8988T (cell line): ENCODE measurements around the gene LAMC2.
A peak's percentile ranks its signal among the peaks of the same experiment; 100 is the strongest.
"Not testable (repeated sequence)": the region's sequence is repeated elsewhere in the genome, so short reads cannot be mapped to it uniquely, and the experiment has no call there.

ENCODE experiments used
- DNase-seq: peaks from one replicate; pipeline ENCODE4 v3.0.0; 2011

Gene LAMC2

DNA sequence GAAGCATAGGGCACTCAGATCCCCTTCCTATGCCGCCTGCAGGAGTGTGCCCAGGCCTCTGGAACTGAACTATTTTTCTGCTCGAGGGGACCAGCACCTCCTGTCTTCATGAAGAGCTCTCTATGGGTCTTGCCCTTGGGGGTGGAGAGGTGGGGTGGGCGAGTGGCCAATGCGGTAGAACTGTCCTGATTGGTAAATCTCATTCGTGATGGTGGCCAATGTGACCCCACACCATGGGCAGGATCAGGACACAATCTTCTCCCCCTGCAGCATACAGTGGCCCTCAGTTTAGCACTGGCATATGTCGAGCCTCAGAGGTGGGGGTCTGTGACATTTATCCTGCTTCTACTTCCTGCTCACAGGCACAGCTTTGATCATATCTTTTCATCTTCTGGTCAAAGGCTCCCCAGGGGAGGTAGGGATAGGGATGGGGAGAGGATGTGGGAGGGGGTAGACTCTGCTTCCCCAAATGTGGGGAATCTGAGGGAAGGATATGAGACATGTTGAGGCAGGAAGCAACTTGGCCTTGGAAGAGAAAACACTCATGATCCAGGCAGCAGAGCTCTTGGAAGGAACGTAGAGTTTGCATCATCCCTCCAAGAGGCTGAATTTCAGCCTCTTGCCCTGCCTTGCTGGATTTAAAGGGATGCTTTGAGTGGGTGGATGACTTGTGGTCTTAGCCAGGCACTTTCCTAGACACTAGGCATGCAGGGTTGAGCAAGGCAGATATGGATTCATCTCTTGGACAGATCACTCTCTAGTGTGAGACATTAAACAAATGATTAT is 81.8 kb downstream of the LAMC2 start:
- no peak for DNase-seq

DNA sequence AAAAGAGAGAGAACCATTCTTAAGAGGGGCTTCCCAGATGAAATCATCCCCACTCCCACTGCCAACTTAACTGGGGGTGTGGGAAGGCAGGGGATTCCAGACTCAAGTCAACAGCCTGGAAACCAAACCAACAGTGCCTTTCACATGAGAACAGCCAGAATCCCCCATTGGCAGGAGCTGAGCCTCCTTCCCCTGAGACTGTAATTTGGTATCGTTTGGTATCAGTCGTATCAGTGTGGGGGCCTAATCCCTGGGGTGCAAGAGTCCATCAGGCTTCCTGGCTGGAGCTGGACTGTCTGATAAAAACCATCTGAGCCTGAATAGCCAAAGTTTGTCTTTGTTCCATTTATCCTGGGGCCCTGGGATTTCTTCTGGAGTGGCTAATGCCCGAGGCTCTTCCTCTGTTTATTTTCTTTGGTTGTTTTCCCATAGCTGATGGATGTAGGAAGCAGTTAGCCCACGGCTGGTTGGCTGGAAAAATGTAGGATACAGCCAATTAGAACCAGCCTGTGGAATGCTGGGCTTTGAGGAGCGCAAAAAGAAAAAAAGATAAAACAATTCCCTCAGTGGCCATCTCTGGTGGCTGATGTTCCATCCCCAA is 84.6 kb downstream of the LAMC2 start:
- DNase-seq, result no peak

DNA sequence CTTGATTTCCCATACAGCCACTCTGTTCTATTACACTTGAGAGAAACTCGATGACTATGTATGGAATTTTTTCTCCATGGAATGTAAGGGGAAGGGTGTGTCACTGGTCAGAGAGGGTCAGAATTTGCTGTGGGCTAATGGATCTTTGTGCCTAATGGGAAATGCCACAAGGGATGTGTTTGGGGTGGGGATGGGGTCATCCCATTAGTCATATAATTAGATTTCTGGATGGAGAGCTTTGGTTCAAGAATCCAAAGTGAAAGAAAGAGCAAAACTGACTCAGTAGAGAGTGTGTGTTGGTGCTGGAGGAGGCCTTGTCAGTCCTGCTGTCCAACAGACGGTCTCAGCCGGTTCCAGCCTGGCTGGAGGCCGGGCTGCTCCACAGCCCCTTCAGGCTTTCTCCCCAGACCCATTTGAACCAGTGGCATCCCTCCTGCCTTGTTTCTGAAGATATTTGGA is 86.4 kb downstream of the LAMC2 start:
- peak; percentile 45 for DNase-seq

GRCh38 chr1:183273300-183273699 is 87.2 kb downstream of the LAMC2 start:
- DNase-seq, result no peak

DNA sequence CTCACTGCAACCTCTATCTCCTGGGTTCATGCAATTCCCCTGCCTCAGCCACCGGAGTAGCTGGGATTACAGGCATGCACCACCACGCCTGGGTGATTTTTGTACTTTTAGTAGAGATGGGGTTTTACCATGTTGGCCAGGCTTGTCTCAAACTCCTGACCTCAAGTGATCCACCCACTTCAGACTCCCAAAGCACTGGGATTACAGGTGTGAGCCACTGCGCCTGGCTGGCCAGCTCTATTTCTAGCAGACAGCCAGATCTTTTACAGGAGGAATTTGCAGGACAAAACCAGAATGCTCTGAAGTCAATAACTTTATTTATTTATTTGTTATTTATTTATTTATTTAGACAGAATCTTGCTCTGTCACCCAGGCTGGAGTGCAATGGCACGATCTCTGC is 87.9 kb downstream of the LAMC2 start:
- not testable (repeated sequence) for DNase-seq

DNA sequence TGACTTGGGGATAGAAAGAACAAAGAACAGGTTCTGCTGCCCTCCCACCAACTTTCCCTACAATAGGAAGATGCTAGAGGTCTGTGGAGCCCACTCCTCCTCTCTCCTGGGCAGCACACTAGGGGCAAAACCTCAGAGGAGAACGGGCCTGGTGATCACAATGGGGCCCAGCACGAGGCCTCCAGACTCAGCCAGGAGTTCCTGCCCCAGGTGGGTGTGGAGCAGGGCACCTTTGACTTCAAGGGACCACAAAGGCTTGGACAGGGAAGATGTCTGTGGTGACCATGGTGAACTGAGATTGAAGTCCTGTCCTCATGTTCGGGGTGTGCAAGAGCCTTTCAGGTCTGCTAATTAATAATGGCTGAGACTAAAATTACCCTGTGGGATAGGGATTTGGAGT is 88.8 kb downstream of the LAMC2 start:
- DNase-seq, result no peak

GRCh38 chr1:183275322-183275721 is 89.3 kb downstream of the LAMC2 start:
- no peak for DNase-seq

- DNase-seq, result no peak
Observed at GRCh38 chr1:183276386-183277080, 90.5 kb downstream of the LAMC2 start.

DNA sequence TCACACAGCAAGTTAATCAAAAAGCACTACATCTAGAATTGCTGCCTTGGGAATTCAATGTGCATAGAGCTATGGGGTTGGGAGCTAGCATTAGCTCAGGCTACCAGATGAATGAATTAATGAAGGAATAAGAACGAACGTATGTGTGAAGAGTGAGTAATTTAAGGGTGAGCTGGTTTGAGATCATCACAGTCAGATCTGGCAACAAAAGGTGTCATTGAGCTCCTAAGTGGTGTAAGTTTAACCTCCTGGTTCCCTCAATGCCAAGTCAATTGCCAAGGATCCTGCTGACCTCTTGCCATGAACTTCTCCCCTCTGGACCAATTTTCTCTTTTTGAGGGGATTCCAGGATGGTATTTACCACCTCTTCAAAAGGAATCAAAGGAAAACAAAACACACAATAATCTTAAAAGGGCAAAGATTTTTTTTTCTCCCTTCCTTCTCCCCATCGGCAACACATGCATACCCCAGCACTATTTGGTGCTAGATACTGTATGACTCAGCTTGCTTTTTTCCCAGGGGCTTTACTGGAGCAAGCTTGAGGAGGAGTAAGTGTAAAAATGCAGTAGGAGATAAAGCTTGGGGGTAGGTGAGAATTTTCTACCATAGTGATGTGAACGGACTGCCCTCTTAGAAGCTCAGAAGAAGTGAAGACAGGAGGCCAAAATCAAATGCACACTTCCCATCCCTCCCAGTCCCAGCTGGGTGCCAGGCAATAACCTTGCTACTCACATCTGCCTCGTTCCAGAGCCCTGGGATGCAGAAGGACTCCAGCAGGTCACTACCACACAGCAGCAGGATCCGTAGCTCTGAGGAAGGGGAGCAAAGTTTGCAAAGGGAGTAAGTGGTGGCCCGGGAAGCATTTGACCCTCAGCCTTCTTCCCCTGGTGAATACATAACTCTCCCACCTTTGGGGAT is 92.0 kb downstream of the LAMC2 start:
- DNase-seq, result no peak

DNA sequence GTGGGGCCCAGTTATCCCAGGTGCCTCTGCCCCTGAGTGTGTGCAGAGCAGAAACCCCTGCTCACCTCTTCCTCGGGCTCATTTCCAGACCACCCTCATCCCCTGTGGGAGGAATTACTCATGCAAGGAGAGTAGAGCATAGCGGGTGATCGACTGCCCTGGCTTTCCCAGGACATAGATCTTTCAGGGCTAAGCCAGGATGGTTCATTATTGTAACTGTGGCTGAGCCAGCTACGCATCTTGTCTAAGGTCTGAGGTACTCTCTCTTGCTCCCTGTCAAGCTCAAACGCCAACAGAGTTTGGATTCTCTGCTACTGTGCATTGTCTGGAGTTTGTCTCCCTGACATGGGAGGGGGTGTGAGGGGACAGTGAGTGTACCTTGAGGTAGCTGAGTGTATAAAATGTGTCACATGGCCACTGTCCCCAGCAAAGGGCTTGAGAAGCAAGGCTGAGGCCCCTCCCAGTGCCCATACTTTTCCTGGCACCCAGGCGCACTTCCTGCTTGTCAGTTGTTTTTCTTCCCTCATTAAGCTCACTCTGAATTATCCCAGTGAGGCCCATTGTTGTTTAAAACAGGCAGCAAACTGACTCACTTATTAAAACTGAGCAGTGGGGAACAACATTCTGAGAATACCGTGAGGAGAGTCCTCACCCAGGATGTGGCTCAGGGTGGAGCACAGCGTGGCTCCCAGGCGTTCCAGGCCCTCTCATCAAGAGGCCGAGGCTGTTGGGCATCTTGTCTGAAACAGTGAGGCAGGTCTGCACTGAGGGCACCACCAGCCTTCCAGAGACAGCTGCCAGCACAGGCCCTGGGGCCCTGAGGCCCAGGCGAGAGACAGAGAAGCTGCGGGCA is 92.9 kb downstream of the LAMC2 start:
- no peak for DNase-seq

- no peak for DNase-seq
Observed at GRCh38 chr1:183279835-183280234, 93.8 kb downstream of the LAMC2 start.

GRCh38 chr1:183281039-183281438 is 95.0 kb downstream of the LAMC2 start:
- no peak for DNase-seq

- DNase-seq, result peak; percentile 49
Observed at GRCh38 chr1:183281553-183282091, 95.6 kb downstream of the LAMC2 start.

- no peak for DNase-seq
Observed at GRCh38 chr1:183282101-183282855, 96.2 kb downstream of the LAMC2 start.

DNA sequence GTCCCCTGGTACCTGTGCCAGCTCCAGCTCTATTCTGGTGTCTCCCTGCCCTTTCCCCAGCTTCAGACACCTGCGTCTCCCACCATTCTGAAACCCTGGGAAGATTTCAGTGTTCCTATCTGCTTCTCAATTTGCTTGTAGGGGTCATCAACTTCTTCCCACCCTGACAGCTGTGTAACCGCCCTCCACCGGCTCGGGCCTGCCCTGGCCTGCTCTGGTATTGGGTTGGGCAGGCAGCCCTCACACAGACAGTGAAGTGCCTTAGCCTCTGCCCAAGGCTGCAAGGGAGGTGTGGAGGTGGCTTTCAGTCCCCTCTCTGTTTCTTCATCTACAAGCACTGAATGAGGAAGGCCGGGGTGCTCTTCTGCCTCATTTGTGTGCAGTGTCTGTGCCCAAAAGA is 97.2 kb downstream of the LAMC2 start:
- DNase-seq, result no peak

GRCh38 chr1:183284086-183284485 is 98.0 kb downstream of the LAMC2 start:
- DNase-seq, result no peak

DNA sequence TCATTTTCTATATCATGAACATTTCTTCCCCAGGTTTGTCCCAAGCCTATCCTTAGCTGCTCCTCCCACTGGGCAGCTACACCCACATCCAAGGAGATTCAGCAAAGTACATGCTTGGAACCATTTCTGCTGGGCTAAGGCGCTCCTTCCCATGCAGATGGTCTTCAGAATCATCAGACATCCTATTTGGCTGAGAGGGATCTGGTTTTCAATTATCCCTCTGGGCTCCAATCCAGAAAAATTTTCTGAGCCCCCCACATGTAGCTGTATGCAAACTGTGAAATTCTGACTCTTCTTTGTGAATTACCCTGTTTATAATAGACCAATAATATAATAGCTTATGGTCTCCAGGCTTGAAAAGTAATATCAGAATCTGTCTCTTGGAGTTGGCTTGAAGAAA is 99.2 kb downstream of the LAMC2 start:
- DNase-seq, result no peak

DNA sequence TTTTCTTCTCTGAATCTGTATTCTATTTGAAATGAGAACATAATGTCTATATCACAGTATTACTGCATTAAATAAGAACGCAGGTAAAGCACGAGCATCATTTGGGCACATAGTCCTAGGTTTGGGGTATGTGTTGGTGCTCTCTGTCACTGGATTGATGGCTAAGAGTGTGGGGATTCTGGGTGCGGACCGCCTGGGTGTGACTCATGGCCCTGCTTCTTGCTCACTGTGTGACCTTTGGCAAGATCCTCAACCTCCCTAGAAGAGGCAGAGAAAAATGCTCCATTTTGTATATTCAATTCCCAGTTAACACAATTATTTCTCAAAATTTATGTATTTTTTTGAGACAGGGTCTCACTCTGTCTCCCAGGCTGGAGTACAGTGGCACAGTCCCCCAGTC is 99.7 kb downstream of the LAMC2 start:
- DNase-seq, result no peak

DNA sequence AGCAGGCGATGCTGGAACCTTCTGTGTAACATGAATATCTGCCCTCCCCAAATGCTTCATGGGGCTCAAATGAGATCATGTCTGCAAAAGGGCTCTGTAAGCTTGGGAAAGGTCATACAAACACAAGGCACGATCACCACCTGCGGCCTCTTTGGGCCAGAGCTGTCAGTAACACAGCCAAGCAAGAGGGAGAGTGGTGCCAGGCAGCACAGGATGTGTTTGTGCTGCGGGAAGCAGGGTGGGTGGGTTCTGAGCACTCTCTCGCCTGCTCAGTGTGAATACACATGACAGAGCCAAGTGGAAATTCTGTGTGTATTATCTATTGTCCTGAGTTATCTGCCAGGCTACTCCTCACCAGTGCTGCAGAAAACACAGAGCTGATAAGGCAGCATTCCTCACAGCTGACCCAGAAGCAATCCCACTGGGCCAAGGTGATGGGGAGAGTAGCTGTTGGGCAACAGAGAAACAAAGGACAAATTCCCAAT is 101.2 kb downstream of the LAMC2 start:
- DNase-seq, result no peak

DNA sequence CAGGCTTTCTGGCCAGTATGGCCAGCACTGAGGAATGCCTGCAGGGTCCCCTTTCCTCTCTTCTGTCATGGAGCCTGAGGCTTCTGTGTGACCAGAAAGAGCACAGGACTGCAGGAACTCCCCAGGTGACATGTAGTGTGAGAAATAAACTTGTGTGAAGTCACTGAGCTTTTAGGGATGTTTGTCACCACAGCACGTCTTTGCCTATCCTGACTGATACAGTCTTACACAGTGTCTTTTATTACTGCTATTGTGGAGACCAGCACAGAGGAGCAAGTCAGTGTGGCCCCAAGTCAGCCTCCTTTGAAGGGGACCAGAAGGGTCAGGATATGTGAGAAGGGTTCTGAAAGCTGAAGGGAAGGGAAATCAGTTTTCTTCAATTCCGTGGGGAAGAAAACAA is 102.5 kb downstream of the LAMC2 start:
- no peak for DNase-seq

DNA sequence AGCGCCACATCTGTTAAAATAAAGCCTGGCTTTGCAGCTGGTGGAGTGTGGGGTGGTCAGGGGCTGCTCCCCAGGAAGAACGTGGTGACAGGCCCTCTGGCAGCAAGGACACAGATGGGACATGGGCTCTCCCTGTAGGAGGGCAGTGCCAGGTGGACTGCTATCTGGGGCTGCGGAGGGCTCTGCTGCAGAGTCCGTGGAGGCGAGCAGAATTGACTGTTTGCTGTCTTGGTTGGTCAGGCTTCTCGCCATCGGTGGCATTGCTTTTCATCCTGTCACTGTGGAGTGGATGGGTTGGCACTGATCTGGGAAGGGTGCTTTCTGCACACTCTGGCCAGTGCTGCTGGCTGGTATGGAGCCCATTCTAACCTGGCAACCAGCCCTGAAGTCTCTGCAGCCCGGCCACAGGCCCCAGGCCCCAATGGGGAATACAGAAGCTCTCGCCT is 103.0 kb downstream of the LAMC2 start:
- DNase-seq, result no peak
